ENCODE results near the gene SLC3A2. TPM values are rescaled to one million over a fixed set of nuclear protein-coding genes. Genes with fewer than 3 reads are reported as not detected.

The SLC3A2 gene
- total RNA-seq, 3 donors from 2014 or later (not counting 1 experiment from before 2014, with no cell fraction given) = 200 to 235 (median 207) TPM

DNA sequence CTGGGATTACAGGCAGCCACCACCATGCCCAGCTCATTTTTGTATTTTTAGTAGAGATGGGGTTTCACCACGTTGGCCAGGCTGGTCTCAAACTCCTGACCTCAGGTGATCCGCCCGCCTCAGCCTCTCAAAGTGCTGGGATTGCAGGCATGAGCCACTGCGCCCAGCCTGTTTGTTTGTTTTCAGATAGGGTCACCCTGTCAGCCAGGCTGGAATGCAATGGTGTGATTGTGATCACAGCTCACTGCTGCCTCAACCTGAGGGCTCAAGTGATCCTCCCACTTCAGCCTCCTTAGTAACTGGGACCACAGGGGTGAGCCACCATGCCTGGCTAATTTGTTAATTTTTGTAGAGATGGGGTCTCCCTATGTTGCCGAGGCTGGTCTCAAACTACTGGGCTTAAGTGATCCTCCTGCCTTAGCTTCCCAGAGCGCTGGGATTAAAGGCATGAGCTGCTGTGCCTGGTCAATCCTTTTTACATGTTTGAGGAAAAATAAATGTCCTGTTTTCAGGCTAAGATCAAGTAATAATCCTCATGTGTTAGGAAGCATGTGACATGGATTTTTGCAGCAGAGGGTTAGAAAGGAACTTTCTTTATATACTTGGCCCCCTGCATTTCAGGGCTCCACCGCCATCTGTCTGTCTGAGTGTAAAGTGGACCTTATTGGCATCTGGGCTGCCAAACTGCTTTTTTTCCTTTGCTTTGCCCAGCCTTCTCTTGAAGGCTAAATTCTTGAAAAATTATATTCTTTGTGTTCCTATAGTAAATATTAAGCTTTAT is 4.8 kb upstream of the SLC3A2 start:
- WGBS (ENCODE audit: insufficient coverage) = 90% methylated on average over 7 of the region's 7 CpGs
- intact Hi-C loops (cut with micrococcal nuclease) = no loop called here
- no peaks in the 10 kb centered on the region for H3K9me3 Mint-ChIP-seq

DNA sequence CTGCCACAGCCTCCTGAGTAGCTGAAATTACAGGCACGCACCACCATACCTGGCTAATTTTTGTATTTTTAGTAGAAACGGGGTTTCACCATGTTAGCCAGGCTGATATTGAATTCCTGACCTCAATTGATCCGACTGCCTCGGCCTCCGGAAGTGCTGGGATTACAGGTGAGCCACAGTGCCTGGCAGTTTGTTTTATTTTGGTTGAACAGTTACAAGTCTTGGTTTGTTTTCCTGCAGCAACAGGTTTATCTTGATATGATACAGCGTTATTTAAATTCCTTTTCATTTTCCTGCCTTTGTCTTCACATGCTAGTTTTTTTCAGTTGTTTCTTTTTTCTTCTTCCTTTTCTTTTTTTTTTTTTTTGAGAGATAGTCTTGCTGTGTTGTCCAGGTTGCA is 4.0 kb upstream of the SLC3A2 start:
- H3K4me3 Mint-ChIP-seq = no peak overlapping the region
- H3K36me3 Mint-ChIP-seq = no peaks in the 10 kb centered on the region
- WGBS (ENCODE audit: insufficient coverage) = 96% methylated on average over 5 of the region's 6 CpGs
- H3K4me3 ChIP-seq (ENCODE audit: low read length) = no peak overlapping the region
- DNase-seq = no peak
- no peaks in the 10 kb centered on the region for H3K27me3 ChIP-seq (ENCODE audit: control insufficient read depth, insufficient read depth, low read length)
- H3K9me3 ChIP-seq (ENCODE audit: control insufficient read depth, insufficient read depth, low read length) = no peaks in the 10 kb centered on the region
- TF ChIP-seq, protein P1, sequence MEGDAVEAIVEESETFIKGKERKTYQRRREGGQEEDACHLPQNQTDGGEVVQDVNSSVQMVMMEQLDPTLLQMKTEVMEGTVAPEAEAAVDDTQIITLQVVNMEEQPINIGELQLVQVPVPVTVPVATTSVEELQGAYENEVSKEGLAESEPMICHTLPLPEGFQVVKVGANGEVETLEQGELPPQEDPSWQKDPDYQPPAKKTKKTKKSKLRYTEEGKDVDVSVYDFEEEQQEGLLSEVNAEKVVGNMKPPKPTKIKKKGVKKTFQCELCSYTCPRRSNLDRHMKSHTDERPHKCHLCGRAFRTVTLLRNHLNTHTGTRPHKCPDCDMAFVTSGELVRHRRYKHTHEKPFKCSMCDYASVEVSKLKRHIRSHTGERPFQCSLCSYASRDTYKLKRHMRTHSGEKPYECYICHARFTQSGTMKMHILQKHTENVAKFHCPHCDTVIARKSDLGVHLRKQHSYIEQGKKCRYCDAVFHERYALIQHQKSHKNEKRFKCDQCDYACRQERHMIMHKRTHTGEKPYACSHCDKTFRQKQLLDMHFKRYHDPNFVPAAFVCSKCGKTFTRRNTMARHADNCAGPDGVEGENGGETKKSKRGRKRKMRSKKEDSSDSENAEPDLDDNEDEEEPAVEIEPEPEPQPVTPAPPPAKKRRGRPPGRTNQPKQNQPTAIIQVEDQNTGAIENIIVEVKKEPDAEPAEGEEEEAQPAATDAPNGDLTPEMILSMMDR (IDR thresholded peaks at IDR 0.05) = no peak
- peaks cover 12% of the 10 kb centered on the region for H3K4me1 ChIP-seq (ENCODE audit: control insufficient read depth, insufficient read depth, low read length)
- no peaks in the 10 kb centered on the region for H3K9me3 Mint-ChIP-seq
- no peaks in the 10 kb centered on the region for H3K36me3 ChIP-seq (ENCODE audit: control insufficient read depth, insufficient read depth, low read length)
- intact Hi-C loops (cut with micrococcal nuclease) = no loop called here
- no peaks in the 10 kb centered on the region for H3K27me3 Mint-ChIP-seq (ENCODE audit: low read depth in 2 of 2)
- ATAC-seq = no peak
- no peak overlapping the region for H3K27ac Mint-ChIP-seq
- no peak overlapping the region for H3K27ac ChIP-seq (ENCODE audit: low read length)
- peaks cover 16 to 20% of the 10 kb centered on the region in 2 donors for H3K4me1 Mint-ChIP-seq

More for the DNA sequence above, 4.8 kb upstream of the SLC3A2 start:
- Mint-ChIP-seq H3K36me3 (no peaks in the 10 kb centered on the region), H3K4me1 (peaks cover 15% of the 10 kb centered on the region in 2 donors), H3K4me3 (no peak overlapping the region), H3K27me3 (ENCODE audit: low read depth in 2 of 2) (no peaks in the 10 kb centered on the region), H3K27ac (no peak overlapping the region)
- Histone ChIP-seq H3K4me1 (ENCODE audit: control insufficient read depth, insufficient read depth, low read length) (peaks cover 11% of the 10 kb centered on the region), H3K27me3 (ENCODE audit: control insufficient read depth, insufficient read depth, low read length) (no peaks in the 10 kb centered on the region), H3K27ac (ENCODE audit: low read length) (no peak overlapping the region), H3K9me3 (ENCODE audit: control insufficient read depth, insufficient read depth, low read length) (no peaks in the 10 kb centered on the region), H3K36me3 (ENCODE audit: control insufficient read depth, insufficient read depth, low read length) (no peaks in the 10 kb centered on the region), H3K4me3 (ENCODE audit: low read length) (no peak overlapping the region)
- ATAC-seq = no peak
- TF ChIP-seq, protein P1 (IDR thresholded peaks at IDR 0.05) = no peak
- DNase-seq = no peak

DNA sequence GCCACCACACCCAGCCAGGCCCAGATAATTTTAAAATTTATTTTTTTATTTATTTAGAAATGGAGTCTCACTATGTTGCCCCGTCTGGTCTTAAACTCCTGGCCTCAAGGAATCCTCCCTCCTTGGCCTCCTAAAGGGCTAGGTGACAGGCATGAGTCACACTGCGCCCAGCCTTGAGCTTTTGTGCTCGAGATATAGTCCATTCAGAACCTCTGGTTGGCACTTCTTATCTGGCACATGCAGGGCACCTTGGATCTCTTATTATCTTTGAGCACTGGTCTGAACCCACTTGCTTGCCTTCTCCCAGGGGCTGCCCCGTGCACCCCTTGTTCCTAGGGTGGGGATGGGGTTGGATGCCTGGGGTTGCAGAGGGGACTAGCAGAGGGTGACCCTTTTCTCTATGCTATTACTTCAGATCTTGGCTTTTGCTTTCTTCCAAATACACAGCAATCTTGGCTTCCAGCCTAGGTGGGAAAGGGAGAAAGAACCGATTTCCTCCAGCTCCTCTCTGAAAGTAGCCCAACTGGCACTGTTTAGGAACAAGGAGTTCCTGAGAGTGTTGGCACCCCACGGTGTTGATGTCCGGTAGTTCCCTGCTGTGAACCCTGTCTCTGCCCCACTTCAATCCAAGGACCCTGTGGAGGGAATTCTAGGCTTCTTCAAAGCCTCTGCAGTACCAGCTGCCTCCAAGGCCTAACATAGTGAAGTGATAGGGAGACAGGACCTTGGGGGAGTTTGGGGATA is 1.3 kb upstream of the SLC3A2 start:
- Mint-ChIP-seq H3K9me3 (no peaks in the 10 kb centered on the region), H3K4me3 (peak overlapping the region; percentile 100), H3K4me1 (peaks cover 41 to 47% of the 10 kb centered on the region in 2 donors), H3K27me3 (ENCODE audit: low read depth in 2 of 2) (no peaks in the 10 kb centered on the region), H3K36me3 (peaks cover 20% of the 10 kb centered on the region), H3K27ac (peak overlapping the region; percentile 99)
- Histone ChIP-seq H3K9me3 (ENCODE audit: control insufficient read depth, insufficient read depth, low read length) (no peaks in the 10 kb centered on the region), H3K27me3 (ENCODE audit: control insufficient read depth, insufficient read depth, low read length) (no peaks in the 10 kb centered on the region), H3K36me3 (ENCODE audit: control insufficient read depth, insufficient read depth, low read length) (peaks cover 20% of the 10 kb centered on the region), H3K4me3 (ENCODE audit: low read length) (no peak overlapping the region), H3K27ac (ENCODE audit: low read length) (peak overlapping the region; percentile 90), H3K4me1 (ENCODE audit: control insufficient read depth, insufficient read depth, low read length) (peaks cover 32% of the 10 kb centered on the region)
- DNase-seq (no peak), ATAC-seq (no peak)
- TF ChIP-seq, protein P1 (IDR thresholded peaks at IDR 0.05) = no peak
- intact Hi-C loops (cut with micrococcal nuclease) = no loop called here
- 88% methylated on average over 7 of the region's 7 CpGs for WGBS (ENCODE audit: insufficient coverage)

Data from natural killer cell (primary cell).